IMR-90 (cell line): ENCODE data around the gene FAM236B.
"Not testable (repeated sequence)": the region's sequence is repeated elsewhere in the genome, so short reads cannot be mapped to it uniquely, and the experiment has no call there.

Source experiments
- CEBPB ChIP-seq: IDR thresholded peaks from 2 replicates; pipeline ENCODE4 v1.6.1; 2012; ENCODE audit warnings: low read depth, low read length, improper control_type of control experiment
- CHD1 ChIP-seq: IDR thresholded peaks from 2 replicates; pipeline ENCODE4 v1.6.1; 2012; ENCODE audit warnings: low read depth, low read length, improper control_type of control experiment
- CTCF ChIP-seq: conservative IDR thresholded peaks from 2 replicates; pipeline ENCODE4 v1.5.1; 2012; ENCODE audit warnings: mild to moderate bottlenecking, low read depth, low read length, improper control_type of control experiment
- ELK1 ChIP-seq: fragments of 150-350 bp; IDR thresholded peaks from 2 replicates; pipeline ENCODE4 v1.6.1; 2016; ENCODE audit warnings: low read depth, mild to moderate bottlenecking, low read length, moderate library complexity, borderline replicate concordance
- MAFK ChIP-seq: IDR thresholded peaks from 2 replicates; pipeline ENCODE4 v1.6.1; 2012; ENCODE audit warnings: low read depth, low read length, improper control_type of control experiment
- MAZ ChIP-seq: IDR thresholded peaks from 2 replicates; pipeline ENCODE4 v1.6.1; 2012; ENCODE audit warnings: low read depth, mild to moderate bottlenecking, low read length, improper control_type of control experiment, moderate library complexity, borderline replicate concordance
- MXI1 ChIP-seq: IDR thresholded peaks from 2 replicates; pipeline ENCODE4 v1.6.1; 2012; ENCODE audit warnings: low read depth, mild to moderate bottlenecking, low read length, moderate library complexity, borderline replicate concordance
- NFE2L2 ChIP-seq: fragments of 150-350 bp; IDR thresholded peaks from 2 replicates; pipeline ENCODE4 v1.6.1; 2016; ENCODE audit warnings: low read depth, mild to moderate bottlenecking, low read length
- POLR2A ChIP-seq: IDR thresholded peaks from 2 replicates; pipeline ENCODE4 v1.6.1; 2012; ENCODE audit warnings: mild to moderate bottlenecking, low read depth, low read length
- RAD21 ChIP-seq: IDR thresholded peaks from 2 replicates; pipeline ENCODE4 v1.6.1; 2012; ENCODE audit warnings: low read length, improper control_type of control experiment
- RCOR1 ChIP-seq: IDR thresholded peaks from 2 replicates; pipeline ENCODE4 v1.6.1; 2012; ENCODE audit warnings: mild to moderate bottlenecking, low read length, improper control_type of control experiment; ENCODE audit not compliant: insufficient replicate concordance
- RFX5 ChIP-seq: IDR thresholded peaks from 2 replicates; pipeline ENCODE4 v1.8.0; 2012; ENCODE audit warnings: low read depth, mild to moderate bottlenecking, low read length, moderate library complexity
- SMC3 ChIP-seq: fragments of 150-350 bp; IDR thresholded peaks from 2 replicates; pipeline ENCODE4 v1.6.1; 2016; ENCODE audit warnings: low read depth, mild to moderate bottlenecking, antibody characterized with exemption, low read length, moderate library complexity
- USF2 ChIP-seq: fragments of 150-350 bp; IDR thresholded peaks from 2 replicates; pipeline ENCODE4 v1.6.1; 2017; ENCODE audit warnings: mild to moderate bottlenecking, antibody characterized with exemption, low read length, low read depth

DNA sequence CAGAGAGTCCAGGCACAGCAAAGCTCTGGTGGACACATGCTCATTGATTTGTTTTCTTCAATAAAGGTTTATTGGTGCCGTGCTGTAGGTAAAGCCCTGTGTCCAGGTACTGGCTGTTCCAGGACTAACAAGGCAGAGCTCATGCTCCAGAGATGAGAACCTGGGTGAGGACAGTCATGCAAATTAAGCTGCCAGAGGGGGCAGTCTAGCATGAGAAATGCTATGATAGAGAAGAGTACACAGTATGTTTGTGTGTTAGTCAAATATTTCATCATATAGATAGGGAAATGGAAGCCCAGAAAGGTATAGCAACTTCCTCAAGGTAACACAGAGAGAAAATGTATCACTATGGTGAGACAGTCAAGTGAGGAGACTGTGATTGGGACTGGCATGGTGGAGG lies 5.7 kb upstream of the FAM236B start:
- not testable (repeated sequence) for TF ChIP-seq CTCF, RAD21, POLR2A, USF2, CHD1, MAFK, MAZ, NFE2L2, SMC3, CEBPB, RFX5, RCOR1, ELK1, MXI1
